ENCODE data around the gene HGFAC. TPM values are rescaled to one million over a fixed set of nuclear protein-coding genes. Genes with fewer than 3 reads are reported as not detected.

Gene HGFAC
- total RNA-seq, 4 donors from 2014 or later = 0.52 to 2.3 TPM; not detected in 2

DNA sequence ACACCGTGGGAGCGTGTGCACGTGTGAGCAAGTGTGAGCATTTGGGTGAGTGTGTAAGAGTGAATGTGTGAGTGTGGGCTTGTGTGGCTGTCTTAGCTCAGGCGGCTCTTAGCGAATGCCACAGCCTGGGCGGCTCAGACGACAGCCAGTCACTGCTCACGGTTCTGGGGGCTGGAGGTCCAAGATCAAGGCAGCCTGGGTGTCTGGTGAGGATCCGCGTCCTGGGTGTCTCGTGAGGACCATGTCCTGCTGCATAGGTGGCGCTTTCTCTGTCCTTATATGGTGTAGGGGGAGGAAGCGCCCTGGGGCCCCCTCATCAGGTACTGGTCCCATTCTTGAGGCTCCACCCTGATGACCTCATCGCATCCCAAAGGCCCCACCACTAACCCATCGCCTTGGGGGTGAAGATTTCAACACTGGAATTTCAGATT is 25.8 kb downstream of the HGFAC start:
- no peak overlapping the region for H3K27ac ChIP-seq (replicated peaks in 1 of 4)
- intact Hi-C loops (cut with DNase I) = no loop called here
- H3K4me3 ChIP-seq = no peak overlapping the region
- H3K36me3 ChIP-seq = no peaks in the 10 kb centered on the region
- H3K27me3 ChIP-seq = peaks cover 0 to 58% (median 0%) of the 10 kb centered on the region in 4 donors
- peaks cover 13 to 15% (median 14%) of the 10 kb centered on the region in 4 donors for H3K4me1 ChIP-seq
- WGBS = 90% methylated on average over 15 of the region's 15 CpGs
- no peaks in the 10 kb centered on the region for H3K9me3 ChIP-seq
- DNase-seq (ENCODE audit: extremely low spot score) = no peak
- no peak for TF ChIP-seq POLR2AphosphoS5 (IDR thresholded peaks at IDR 0.05)
- no peak for TF ChIP-seq EP300 (IDR thresholded peaks at IDR 0.05)
- no peak for TF ChIP-seq POLR2A (IDR thresholded peaks at IDR 0.05; ENCODE audit: low read depth)
- TF ChIP-seq, protein P1, sequence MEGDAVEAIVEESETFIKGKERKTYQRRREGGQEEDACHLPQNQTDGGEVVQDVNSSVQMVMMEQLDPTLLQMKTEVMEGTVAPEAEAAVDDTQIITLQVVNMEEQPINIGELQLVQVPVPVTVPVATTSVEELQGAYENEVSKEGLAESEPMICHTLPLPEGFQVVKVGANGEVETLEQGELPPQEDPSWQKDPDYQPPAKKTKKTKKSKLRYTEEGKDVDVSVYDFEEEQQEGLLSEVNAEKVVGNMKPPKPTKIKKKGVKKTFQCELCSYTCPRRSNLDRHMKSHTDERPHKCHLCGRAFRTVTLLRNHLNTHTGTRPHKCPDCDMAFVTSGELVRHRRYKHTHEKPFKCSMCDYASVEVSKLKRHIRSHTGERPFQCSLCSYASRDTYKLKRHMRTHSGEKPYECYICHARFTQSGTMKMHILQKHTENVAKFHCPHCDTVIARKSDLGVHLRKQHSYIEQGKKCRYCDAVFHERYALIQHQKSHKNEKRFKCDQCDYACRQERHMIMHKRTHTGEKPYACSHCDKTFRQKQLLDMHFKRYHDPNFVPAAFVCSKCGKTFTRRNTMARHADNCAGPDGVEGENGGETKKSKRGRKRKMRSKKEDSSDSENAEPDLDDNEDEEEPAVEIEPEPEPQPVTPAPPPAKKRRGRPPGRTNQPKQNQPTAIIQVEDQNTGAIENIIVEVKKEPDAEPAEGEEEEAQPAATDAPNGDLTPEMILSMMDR (IDR thresholded peaks at IDR 0.05) = no peak

DNA sequence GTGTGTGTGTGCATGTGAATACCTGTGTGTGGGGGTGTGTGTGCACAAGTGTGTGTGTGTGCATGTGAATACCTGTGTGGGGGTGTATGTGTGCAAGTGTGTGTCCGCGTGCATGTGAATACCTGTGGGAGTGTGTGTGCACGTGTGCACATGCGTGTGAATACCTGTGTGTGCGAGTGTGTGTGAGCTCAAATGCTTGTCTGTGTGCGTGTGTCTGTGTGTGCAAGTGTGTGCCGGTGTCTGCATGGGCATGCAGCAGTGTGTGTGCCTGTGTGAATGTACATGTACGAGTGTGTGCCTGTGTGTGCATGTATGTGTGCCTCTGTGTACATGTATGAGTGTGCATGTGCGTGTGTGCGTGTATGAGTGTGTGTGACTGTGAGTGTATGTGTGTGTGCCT is 26.4 kb downstream of the HGFAC start:
- no peaks in the 10 kb centered on the region for H3K9me3 ChIP-seq
- peaks cover 8 to 15% (median 9%) of the 10 kb centered on the region in 4 donors for H3K4me1 ChIP-seq
- H3K4me3 ChIP-seq = no peak overlapping the region
- peaks cover 0 to 58% (median 0%) of the 10 kb centered on the region in 4 donors for H3K27me3 ChIP-seq
- H3K36me3 ChIP-seq = no peaks in the 10 kb centered on the region
- no peak overlapping the region for H3K27ac ChIP-seq (replicated peaks in 1 of 4)
- TF ChIP-seq POLR2AphosphoS5 (IDR thresholded peaks at IDR 0.05) (no peak), POLR2A (IDR thresholded peaks at IDR 0.05; ENCODE audit: low read depth) (no peak)
- intact Hi-C loops (cut with DNase I) = no loop called here
- 89% methylated on average over 10 of the region's 10 CpGs for WGBS
- no peak for DNase-seq (ENCODE audit: extremely low spot score)

GRCh38 chr4:3468804-3469203 is 27.0 kb downstream of the HGFAC start:
- TF ChIP-seq POLR2AphosphoS5 (IDR thresholded peaks at IDR 0.05) (no peak), EP300 (IDR thresholded peaks at IDR 0.05) (no peak), POLR2A (IDR thresholded peaks at IDR 0.05; ENCODE audit: low read depth) (no peak)
- TF ChIP-seq, protein P1 (IDR thresholded peaks at IDR 0.05) = no peak
- WGBS = 81% methylated on average over 11 of the region's 11 CpGs
- Histone ChIP-seq H3K9me3 (no peaks in the 10 kb centered on the region), H3K4me3 (no peak overlapping the region), H3K27me3 (peaks cover 0 to 58% (median 0%) of the 10 kb centered on the region in 4 donors), H3K36me3 (no peaks in the 10 kb centered on the region), H3K4me1 (peaks cover 1 to 17% (median 3%) of the 10 kb centered on the region in 4 donors), H3K27ac (replicated peaks in 1 of 4) (no peak overlapping the region)
- DNase-seq (ENCODE audit: extremely low spot score) = no peak
- intact Hi-C loops (cut with DNase I) = no loop called here

DNA sequence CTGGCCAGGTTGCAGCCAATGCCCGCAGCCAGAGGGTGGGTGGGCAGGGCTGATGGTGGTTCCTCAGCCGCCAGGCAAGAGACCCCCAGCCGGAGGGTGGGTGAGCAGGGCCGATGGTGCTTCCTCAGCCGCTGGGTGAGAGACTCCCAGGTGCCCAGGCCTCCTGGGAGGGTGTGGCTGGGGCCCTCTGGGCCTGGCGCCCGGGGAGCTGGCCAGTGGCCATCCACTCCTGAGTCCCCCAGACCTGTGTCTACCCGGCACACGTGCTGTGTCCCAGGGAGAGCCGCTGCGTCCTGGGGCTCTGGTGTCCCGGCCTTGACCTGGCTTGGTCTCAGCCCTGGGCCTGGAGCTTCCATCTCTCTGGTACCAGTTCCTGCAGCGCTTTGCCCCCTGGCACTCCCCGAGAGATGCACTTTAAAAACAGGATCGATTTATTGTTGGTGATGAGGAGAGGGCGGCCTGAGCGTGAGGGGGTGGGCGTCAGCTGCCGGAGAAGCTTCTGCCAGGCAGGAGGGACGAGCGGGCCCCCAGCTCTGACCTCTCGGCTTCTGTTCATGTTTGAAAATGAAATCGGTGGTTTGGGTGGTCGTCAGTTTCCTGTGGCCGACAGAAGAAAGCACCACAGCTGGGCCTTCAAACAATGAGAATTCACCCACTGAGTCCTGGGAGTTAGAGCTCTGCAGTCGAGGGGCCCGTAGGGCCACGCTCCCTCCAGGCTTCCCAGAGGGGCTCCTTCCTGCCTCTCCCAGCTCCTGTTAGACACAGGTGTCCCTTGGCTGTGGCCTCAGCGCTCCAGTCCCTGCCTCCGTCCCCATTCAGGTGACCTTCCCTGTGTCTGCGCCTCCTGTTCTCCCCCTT is 27.8 kb downstream of the HGFAC start:
- peaks cover 0 to 58% (median 0%) of the 10 kb centered on the region in 4 donors for H3K27me3 ChIP-seq
- 86% methylated on average over 27 of the region's 31 CpGs for WGBS
- TF ChIP-seq, protein P1 (IDR thresholded peaks at IDR 0.05) = no peak
- no peak for TF ChIP-seq EP300 (IDR thresholded peaks at IDR 0.05)
- TF ChIP-seq POLR2AphosphoS5 (IDR thresholded peaks at IDR 0.05) = no peak
- TF ChIP-seq POLR2A (IDR thresholded peaks at IDR 0.05; ENCODE audit: low read depth) = no peak
- no peaks in the 10 kb centered on the region for H3K36me3 ChIP-seq
- intact Hi-C loops (cut with DNase I) = no loop called here
- peaks cover 0 to 17% (median 0%) of the 10 kb centered on the region in 4 donors for H3K4me1 ChIP-seq
- H3K9me3 ChIP-seq = no peaks in the 10 kb centered on the region
- no peak overlapping the region for H3K27ac ChIP-seq (replicated peaks in 1 of 4)
- no peak for DNase-seq (ENCODE audit: extremely low spot score)
- no peak overlapping the region for H3K4me3 ChIP-seq

DNA sequence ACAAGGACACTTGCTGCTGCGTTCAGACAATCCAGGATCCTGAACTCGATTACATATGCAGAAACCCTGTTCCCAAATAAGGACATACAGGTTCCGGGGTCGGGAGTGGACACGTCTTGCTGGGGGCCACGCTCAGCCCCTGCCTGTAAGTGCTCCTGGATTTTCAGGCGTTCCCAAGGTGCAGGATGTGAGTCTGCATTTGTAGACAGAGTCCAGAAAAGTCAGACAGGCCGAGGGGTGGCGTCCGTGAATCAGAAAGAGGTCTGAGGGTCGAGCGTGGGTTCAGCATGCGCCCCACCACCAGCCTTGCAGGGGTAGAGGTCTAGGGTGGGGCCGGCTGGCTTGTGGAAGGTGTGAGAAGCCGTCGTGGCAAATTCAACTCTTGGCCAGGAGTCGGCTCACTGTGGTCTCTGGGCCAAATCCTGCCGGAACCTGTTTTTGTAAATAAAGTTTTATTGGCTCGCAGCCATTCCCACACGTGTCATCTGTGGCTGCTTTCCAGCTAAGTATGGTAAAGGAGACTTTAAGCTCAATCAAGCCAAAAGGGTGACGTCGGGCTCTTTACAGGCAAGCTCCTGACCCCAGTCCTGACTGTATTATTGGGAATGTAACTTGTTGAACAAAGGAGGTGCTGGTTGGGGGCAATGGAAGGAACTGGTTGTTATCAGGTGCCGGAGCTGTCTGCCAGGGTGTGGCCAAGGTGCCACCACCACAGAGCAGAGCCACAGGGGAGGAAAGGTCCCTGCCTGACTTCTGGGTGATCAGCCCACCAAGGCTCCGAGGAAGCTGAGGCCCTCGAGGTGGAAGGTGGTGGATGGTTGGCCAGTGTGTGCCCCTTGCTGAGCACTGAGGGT is 28.7 kb downstream of the HGFAC start:
- Histone ChIP-seq H3K27ac (replicated peaks in 1 of 4) (no peak overlapping the region), H3K36me3 (no peaks in the 10 kb centered on the region), H3K9me3 (no peaks in the 10 kb centered on the region), H3K4me3 (no peak overlapping the region), H3K27me3 (peaks cover 0 to 58% (median 0%) of the 10 kb centered on the region in 4 donors), H3K4me1 (peaks cover 0 to 17% (median 0%) of the 10 kb centered on the region in 4 donors)
- intact Hi-C loops (cut with DNase I) = no loop called here
- 75% methylated on average over 25 of the region's 25 CpGs for WGBS
- no peak for DNase-seq (ENCODE audit: extremely low spot score)
- TF ChIP-seq EP300 (IDR thresholded peaks at IDR 0.05) = no peak
- TF ChIP-seq POLR2A (IDR thresholded peaks at IDR 0.05; ENCODE audit: low read depth) = no peak
- no peak for TF ChIP-seq POLR2AphosphoS5 (IDR thresholded peaks at IDR 0.05)
